SW480 (cell line): ENCODE data around the gene EMP2.

Experiments
- DNase-seq: peaks from one replicate; pipeline ENCODE4 v3.0.0-alpha.2; 2016; ENCODE audit warnings: low spot score

The EMP2 gene

DNA sequence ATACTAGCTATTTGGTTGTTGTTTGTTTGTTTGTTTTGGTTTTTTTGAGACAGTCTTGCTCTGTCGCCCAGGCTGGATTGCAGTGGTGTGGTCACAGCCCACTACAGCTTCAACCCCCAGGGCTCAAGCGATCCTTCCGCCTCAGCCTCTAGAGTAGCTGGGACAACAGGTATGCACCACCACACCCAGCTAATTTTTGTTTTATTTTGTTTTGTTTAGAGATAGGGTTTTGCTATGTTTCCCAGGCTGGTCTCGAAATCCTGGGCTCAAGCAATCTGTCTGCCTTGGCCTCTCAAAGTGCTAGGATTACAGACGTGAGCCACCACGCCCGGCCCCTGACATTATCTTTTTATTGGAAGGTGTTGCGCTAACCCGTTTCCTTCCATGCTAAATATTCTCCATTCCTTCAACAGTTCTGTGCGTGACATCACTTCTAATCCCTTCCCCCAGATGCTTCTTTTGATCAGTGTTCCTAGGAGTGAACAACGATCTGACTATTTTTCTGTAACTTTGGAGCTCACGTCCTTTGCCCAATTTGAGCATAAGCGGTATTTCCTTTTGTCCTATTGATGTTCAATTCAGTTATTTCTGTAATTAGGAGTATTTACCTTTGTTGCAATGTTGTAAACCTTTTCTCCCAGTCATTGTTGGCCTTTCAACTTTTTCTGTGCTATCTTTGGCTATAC, 30.2 kb upstream of the EMP2 start:
- no peak for DNase-seq

DNA sequence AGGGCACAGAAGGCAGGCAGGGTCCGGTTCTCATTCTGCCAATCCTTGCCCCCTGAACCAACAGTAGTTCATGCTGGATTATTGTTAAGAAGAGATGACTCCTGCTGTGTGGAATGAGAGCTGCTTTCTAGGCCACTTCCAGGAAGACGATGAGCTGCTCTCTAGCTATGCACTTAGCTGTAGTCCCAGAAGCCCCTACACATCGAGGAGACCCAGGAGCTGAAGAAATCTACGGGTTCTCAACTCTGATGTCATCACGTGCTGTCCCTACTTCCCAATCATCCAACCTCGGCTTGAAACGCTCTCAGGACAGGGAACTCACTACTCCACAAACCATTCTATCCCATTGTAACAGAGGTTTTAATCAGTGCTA, 29.0 kb upstream of the EMP2 start:
- no peak for DNase-seq

DNA sequence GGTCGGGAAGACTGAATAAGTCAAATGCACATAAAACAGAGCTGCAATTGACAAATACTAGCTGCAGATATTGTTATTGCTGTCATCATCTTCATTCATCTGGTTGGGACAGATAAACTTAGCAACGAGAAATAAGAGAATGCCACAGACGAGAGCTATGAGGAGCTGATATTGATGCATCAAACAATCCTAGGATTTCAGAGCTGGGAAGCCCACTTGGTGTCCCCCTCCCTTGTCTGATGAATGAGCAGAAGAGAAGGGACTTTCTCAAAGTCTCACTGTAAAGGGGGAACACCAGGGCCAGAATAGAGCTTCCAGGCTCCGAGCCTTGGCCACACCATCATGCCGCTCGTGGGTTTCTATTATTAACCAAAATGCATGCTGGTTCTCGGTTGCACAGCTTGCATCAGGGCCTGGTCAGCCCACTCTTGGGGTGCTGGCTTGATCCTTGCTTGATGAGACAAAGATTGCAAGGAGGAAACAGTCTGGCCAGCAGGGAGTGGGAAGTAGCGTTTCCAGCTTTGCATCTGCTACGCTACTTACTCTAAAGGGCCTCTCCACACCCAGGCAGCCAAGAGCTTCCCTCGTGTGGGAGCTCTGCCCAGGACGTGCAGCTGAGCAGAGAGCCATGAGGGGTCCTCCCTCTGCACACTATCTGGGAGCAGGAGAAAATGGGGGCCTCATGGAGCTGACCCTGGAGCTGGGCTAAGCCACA, 28.4 kb upstream of the EMP2 start:
- DNase-seq, result no peak

DNA sequence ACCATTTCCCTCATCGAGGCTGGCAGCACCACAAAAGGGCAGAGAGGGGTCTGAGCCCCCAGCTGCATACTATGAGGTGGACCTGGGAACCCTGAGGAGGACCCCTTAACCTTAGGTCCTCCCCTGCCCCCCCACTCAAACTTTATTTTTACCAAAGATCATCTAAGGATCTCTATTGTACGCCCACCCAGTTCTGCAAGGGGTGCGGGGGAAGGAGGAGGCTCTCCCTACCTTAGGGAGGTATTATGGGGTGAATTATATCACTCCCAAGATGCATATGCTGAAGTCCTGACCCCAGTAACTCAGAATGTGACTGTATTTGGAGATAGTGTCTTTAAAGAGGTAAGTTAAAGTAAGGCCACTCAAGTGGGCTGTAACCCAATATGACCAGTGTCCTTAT, 26.8 kb upstream of the EMP2 start:
- DNase-seq, result no peak

DNA sequence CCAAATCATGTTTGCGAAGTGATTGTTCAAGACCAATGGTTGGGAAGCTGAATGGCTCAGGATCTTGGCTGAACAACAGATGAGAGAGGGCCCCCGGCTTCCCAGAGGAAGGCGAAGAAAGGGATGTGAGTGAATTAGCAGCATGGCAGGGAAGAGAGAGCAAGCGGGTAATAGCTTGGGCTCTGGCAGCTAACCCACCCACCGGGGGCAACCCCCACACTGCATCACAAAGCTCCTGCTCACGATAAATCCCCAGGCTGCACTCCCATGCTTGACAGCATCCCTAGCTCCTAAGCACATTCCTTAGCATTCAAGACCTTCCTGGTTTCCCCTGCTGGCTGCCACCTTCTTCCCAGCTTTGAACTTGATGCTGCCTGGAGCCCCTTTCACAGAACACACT, 26.2 kb upstream of the EMP2 start:
- DNase-seq, result no peak

DNA sequence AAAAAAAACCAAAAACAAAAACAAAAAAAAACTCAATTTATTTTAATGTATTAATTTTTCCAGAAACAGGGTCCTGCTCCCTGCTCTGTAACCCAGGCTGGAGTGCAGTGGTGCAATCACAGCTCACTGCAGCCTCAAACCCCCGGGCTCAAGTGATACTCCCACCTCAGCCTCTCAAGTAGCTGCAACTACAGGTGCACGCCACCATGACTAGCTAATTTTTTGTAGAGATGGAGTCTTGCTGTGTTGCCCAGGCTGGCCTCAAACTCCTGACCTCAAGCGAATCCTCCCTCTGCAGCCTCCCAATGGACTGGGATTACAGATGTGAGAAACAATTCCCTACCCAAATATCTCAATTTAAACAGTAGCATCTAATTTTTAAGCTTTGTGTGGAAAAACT, 25.2 kb upstream of the EMP2 start:
- DNase-seq, result no peak

DNA sequence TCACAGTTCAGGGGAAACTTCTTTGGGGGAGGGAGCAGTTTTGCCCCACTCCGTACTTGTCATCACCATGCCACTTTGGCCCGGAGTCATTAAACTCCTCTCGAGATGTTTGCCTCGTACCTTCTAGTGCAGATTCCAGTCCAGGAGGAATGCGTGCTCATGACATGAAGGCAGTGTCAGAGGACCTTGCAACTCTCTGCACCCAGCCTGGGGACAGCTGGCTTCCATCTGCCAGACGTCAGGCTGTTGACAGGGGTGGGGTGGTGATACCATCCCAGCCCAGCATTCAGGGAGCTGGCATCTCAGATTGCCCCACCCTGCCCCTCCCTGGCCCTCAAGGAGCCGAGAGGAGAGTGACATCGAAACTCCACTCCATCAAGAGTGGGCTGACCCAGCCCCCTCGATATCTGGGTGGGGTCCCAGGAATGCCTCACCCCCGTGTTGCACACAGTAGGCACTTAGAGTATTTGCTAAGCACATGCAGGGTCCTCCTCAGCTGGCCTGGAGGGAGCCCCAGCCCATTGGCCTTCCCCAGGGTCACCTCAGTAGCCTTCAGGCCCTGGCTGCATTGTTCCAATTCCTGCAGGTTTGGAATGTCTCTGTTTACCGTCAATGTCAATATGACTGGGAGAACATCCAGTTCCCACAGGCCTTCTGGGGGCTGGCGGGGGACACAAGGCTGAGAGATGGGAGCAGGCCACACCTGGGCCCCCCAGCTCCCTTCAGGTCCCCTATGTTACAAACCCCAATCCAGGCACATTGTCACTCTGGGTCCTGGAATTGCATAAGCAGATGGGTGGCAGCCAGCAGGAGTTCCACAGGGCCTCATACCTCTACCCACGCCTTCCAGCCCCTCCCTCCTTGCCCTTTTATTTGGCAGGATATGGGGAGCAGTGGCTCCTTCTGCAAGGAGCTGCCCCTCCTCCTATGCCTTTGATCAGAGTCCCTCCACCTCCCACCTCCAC, 21.3 kb upstream of the EMP2 start:
- DNase-seq, result no peak

DNA sequence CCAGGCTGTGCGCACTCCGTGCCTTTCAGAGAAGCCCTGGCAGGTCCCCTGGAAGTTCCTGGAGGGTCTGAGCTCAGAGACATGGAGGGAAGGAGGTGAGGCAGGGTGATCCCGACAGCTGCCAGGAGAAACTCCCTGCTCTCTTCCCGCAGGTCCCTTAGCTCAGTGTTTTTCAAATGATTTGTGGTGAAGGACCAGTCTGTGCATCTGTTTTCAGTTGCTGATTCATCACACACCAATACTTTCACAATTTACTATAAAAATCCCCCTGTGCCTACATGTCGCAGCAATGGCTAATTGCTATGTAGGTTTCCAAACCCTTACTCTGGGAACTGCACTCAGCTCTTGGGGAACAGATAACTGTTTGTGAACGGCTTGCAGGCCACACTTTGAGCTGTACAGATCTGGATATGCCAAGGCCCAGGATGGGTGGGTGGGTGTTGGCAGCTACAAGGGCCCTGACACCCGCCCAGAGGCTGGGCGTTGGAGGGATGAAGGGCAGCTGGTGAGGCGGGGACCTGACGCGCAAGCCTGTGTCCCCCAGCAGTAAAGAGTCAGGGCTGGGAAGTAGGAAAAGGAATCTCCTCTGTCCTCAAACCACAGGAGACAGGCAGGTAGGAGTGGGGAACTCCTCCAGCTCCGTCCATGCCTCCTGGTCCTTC, 20.5 kb upstream of the EMP2 start:
- DNase-seq, result no peak

DNA sequence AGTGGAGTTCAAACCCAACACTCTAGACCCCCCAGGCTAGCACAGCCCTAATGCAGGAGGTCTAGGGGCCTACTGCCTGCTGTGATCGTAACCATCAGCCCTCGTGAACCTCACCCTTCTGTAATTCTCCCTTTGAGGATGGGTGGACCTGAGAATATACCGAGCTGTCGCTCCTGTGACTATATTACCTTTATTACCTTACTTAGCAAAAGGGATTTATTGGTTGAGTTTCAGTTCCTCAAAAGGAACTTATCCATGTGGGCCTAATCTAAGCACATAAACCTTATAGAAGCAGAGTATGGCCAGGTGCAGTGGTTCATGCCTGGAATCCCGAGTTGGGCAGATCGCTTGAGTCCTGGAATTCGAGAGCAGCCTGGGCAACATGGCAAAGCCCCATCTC, 19.2 kb upstream of the EMP2 start:
- no peak for DNase-seq

DNA sequence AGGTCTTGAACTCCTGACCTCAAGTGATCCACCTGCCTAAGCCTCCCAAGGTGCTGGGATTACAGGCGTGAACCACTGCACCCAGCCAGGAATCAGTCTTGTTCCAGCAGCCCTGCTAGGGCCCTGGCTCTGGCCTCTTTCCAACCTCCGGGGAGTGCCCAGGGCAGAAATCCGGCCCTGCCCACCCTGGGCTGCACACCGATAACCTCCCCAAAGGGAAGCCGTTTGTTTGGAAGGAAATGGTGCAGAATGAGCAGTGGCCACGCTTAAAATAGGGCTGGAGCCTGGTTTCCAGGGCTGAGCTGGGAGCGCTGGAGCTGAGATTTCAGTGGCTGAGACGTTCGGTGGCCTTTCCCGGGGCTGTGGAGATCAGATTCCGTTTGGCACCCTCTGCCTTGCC, 17.8 kb upstream of the EMP2 start:
- DNase-seq, result no peak

DNA sequence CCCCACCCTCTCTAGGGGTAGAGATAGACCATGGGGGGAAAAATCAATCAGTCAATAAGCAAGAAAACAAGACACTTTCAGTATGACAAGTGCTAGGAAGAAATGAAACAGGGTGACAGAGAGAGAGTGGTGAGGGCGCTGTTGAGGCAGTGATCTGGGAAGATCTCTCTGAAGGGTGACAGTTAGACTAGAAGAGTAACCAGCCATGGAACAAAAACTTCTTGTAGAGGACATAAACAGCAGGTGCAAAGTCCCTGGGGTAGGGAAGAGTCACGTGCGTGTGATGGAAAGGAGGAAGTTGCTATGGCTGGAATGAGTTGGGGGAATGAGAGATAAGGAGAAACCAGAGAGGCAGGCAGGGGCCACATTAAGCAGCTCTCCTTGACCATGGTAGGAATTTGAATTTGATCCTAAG, 16.8 kb upstream of the EMP2 start:
- DNase-seq, result no peak

DNA sequence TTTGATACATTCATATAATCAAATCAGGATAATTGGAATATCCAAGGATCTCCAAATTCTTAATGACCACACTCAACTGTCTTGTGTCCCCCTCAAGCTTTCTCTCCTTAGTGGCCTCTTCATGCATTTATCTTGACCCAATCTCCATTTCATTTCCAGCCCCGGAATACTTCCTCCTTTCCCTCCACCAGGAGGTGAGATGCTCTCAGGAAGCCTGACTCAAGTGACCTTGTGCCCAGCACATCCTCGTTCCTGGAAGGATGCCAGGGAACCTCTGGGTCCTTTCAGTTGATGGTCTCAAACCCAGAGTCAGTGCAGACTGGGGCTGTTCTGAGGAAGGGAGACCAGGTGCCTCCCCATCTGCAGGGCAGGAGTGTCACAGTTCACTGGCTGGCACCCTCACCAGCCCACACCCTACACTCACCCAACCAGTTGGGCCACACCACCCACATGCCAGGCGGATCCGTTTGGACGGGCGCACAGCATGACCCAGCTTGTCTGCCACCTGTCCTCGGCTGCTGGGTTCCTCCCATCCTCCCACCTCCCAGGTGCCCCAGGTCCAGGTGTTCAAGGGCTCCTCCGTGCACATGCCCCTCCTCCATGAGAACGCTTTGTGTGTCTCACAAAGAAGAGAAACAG, 14.0 kb upstream of the EMP2 start:
- DNase-seq, result no peak

DNA sequence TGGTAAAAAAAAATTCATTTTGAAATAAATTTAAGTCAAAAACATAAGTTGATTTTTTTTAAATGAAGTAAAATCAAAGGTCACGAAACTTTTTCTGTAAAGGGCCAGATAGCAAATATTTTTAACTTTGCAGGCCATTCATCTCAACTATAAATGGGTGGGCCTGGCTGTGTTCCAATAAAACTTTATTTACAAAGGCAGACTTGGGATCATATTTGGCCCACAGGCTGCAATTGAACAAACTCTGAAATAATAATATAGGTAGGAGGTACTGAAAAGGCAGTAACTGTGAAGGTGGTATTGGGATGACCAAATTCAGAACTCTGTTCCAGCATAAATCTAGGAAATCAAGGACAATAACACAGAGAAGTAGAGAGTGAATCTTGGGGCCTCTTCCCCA, 12.2 kb upstream of the EMP2 start:
- DNase-seq, result no peak

DNA sequence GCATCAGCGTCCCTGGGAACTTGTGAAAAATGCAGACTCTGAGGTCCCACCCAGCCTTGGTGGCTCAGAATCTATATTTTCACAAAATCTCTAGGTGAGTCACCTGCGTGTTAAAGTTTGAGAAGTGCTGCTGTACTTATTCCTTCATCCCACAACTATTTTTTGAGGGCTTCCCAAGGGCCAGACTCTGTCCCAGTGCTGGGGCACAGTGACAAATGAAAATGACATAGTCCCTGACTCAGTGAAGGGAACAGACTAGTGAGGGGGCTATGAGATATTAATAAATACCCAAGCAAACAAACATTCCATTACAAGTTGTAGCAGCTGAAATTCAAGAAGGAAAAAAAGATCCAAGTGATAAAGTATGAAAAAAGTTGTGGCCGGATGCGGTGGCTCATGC, 9.9 kb upstream of the EMP2 start:
- DNase-seq, result no peak

DNA sequence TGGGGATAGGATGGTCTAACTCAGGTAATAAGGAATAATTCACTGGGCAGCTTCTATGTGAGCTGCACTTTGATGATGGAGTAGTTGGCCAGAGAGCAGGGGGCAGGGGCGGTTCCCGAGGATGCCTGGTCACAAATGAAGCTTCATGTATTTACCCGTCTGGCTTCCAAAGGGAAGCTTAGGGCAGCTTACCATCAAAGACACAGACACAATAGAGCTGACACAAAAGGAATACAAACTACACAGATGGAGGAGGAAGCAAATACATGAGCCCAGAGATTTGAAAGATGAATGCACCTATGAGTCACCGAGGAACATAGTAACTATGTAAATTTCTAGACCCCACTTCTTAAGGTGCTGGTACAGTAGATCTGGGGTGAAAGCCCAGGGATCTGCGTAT, 8.7 kb upstream of the EMP2 start:
- DNase-seq, result no peak

DNA sequence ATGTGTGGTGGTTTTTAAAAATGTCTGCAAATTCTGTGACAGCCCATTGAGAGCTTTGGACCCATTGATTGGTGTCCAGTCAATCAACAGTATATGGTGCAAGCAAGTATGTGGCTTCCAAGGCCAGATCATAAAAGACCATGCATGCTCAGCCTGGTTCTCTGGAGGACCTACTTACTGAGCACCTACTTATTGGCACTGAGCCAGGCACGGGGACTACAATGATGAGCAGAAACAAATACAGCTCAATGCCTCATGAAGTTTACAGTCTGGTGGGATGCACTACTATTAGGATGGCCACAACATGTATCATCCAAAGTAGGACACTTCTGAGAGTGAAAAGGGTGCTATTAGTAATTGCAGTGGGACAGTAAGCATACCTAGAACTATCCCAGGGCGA, 7.2 kb upstream of the EMP2 start:
- DNase-seq, result no peak

DNA sequence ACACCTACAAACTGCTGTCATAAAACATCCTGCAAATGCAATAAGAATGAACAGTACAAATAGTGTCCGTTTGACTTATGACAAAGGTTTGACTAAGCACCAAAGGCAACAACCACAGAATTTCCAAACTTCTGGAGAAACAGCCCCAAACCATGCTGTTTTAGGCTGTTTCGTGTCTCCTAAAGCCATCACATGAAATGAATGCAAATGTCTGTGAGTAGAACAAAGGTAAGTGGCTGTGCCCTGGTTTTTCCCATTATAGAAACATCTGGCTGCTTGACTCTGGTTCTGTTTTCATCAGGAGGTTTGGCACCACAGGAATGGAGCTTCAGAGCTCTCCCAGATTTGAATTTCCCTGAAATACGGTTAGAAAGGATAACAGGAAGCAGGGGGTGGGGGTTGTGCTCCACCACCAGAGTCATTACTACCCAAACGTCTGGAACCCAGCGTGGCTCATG, 4.6 kb upstream of the EMP2 start:
- DNase-seq, result no peak

DNA sequence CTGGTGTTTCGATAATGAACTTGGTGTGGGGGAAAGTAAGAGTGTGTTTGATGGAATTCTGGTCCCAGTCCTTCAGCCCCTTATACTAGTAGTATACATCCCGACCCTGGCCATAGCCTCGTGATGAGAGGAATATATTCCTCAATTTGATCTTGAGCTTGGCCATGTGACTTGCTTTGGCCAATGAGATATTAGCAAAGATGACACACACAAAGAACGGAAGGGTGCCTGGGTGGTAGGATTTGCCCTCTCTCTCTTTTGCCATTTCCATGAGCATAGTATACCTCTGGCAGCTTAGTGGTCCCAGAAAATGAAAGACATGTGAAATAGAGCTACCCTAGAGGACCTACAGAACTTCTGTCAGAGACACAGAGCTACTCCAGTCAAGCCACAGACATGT, 2.9 kb upstream of the EMP2 start:
- DNase-seq, result no peak

DNA sequence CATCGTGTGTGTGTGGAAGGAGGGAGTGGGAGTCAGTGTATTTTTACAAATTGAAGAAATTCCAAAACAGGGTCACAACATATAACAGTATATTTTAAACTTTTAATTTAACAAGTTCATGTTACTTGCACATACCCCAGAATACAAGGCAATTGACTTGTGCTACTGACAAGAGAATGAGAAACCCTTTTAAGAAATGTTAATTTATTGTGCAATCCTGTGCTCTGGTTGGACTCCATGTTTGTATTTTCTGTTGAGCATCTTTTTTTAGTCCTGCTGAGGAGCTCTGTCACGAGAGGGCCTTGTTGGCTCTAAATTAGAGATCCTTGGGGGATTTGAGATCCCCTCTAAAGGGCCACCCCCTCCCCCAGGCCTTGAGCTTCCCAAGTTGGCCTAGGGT, 1.1 kb upstream of the EMP2 start:
- DNase-seq, result no peak

DNA sequence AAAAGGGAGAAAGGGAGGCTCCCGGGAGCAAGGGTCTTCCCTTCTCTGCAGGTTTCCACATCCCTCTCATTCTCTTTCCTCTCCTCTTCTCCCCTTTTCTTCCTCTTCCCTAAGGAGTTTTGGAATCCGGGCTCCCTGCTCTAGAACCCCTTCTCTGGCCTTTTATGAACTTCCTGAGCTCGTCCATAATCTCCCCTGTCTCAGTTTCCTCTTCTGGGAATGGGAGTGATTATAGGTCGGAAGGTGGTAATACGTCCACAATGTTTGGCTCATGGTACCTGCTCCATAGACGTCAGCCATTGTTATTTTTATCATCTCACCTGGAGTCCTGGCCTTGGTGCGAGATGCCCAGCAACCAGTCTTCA, 467 bp upstream of the EMP2 start:
- DNase-seq, result no peak

DNA sequence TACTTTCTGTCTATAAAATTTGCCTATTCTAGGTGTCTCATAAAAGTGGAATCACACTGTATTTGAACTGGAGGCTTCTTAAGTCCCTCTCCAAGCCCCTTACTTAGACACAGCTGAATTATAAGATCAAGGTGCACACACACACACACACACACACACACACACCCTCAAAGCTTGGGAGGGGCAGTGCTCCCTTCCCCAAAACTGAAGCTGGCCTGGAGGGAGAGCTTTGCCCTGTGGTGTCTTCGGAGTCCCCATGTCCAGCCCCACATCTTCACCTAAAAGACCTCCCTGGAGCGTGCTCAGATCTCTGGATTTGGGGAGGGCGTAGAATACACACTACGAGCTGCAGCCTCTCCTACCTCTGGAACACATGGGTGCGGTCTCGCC, 828 bp downstream of the EMP2 start:
- no peak for DNase-seq
